Activated CD8-positive, alpha-beta T cell treated with anti-CD3 and anti-CD28 coated beads for 36 hours (primary cell): Measurements from ENCODE around the gene RAP1A. TPM values are rescaled to one million over a fixed set of nuclear protein-coding genes. Genes with fewer than 3 reads are reported as not detected.
A peak's percentile ranks its signal among the peaks of the same experiment; 100 is the strongest.
"Not testable (repeated sequence)": the region's sequence is repeated elsewhere in the genome, so short reads cannot be mapped to it uniquely, and the experiment has no call there.

Experiments
- ATAC-seq: fragments of 200-7000 bp; cut with Tn5 transposase; one replicate; pipeline ENCODE4 v1.10.0; 2021; ENCODE audit warnings: mild to moderate bottlenecking, moderate library complexity
- CTCF ChIA-PET: fragments of 350-600 bp; sonication (Branson Sonifier 250); formaldehyde crosslinking; loops from one replicate; lab custom pipeline; 2021; ENCODE audit warnings: antibody characterized with exemption; lab: Charles Lee
- POLR2A ChIA-PET: fragments of 350-600 bp; sonication (Branson Sonifier 250); formaldehyde crosslinking; loops from one replicate; lab custom pipeline; 2021; ENCODE audit warnings: antibody characterized with exemption; lab: Charles Lee
- DNase-seq: peaks from one replicate; pipeline ENCODE4 v3.0.0-alpha.2; 2020
- H3K27ac Mint-ChIP-seq: one replicate; pipeline ENCODE4 v1.8.0; 2021; ENCODE audit warnings: mild to moderate bottlenecking, mixed read lengths
- H3K27me3 Mint-ChIP-seq: one replicate; pipeline ENCODE4 v1.8.0; 2021; ENCODE audit warnings: mixed read lengths
- H3K36me3 Mint-ChIP-seq: one replicate; pipeline ENCODE4 v1.8.0; 2021; ENCODE audit warnings: low read depth, mixed read lengths
- H3K4me1 Mint-ChIP-seq: one replicate; pipeline ENCODE4 v1.8.0; 2021; ENCODE audit warnings: low read depth, mixed read lengths
- H3K4me3 Mint-ChIP-seq: one replicate; pipeline ENCODE4 v1.8.0; 2021; ENCODE audit warnings: mild to moderate bottlenecking, moderate library complexity, mixed read lengths
- H3K9me3 Mint-ChIP-seq: one replicate; pipeline ENCODE4 v1.8.0; 2021; ENCODE audit warnings: mixed read lengths
- CTCF ChIP-seq: fragments of 200-600 bp; IDR thresholded peaks from one replicate; pipeline ENCODE4 v1.8.0; 2022; ENCODE audit warnings: antibody characterized with exemption, mild to moderate bottlenecking
- intact Hi-C: fragments of 100-400 bp; cut with micrococcal nuclease; formaldehyde crosslinking; loops from one replicate; pipeline ENCODE4 v1.10.0; 2022
- total RNA-seq, 2 experiments: library from RNA; stranded (reverse); gene quantifications; one replicate each; pipeline ENCODE4 v1.2.3, GENCODE V29; 2021

RAP1A gene
- total RNA-seq, 2 experiments from 2014 or later: 197 to 198 TPM

DNA sequence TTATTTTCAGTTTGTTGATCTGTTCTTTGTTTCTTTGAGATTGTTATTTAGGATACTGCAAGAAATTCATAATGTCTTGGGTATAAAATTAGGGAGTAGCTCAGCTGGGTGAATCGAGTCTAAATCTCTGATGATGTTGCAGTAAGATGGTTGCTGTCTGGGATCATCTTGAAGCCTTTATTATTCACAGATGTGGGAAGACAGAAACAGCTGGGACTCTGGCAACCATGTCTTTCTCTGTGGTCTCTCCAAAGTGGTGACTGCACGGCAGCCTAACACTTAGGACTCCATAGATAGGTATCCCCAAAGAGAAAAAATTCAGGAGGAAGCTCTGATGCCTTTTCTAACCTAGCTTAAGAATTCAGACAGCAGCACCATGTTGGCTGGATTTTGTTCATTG, 52.7 kb downstream of the RAP1A start:
- intact Hi-C loops: no loop called here
- peaks cover 67% of the 10 kb centered on the region for H3K36me3 Mint-ChIP-seq
- peak overlapping the region; percentile 64 for H3K27ac Mint-ChIP-seq
- no peak overlapping the region for H3K4me3 Mint-ChIP-seq
- peaks cover 14% of the 10 kb centered on the region for H3K9me3 Mint-ChIP-seq
- ChIA-PET POLR2A (no interaction called here), CTCF (interaction anchor here (1.0 to 1.1 kb wide), 2 partner anchors 75 to 164 kb away, joined by 3 to 4 read pairs; no protein-coding TSS in a partner anchor)
- no peaks in the 10 kb centered on the region for H3K27me3 Mint-ChIP-seq
- peaks cover 69% of the 10 kb centered on the region for H3K4me1 Mint-ChIP-seq
- no peak for DNase-seq
- no peak for TF ChIP-seq CTCF
- no peak for ATAC-seq

DNA sequence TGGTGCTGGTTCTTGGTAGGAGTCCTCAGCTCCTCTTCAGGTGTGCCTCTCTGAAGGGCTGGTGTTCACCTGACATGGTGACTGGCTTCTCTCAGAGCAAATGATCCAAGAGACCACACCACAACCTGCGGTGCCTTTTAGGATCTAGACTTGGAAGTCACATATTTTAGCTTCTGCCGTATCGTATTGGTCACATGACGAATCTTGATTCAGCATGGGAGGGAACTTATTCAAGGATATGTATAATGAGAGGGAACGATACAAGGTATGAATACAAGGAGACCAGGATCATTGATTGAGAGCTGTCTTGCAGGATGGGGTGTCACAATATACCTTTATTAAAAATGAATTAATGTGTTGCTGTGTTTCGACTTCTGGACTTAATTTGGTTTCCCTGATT, 58.0 kb downstream of the RAP1A start:
- POLR2A ChIA-PET: no interaction called here
- peaks cover 89% of the 10 kb centered on the region for H3K36me3 Mint-ChIP-seq
- no peaks in the 10 kb centered on the region for H3K27me3 Mint-ChIP-seq

GRCh38 chr1:111679541-111679940, 60.0 kb downstream of the RAP1A start:
- H3K4me3 Mint-ChIP-seq: no peak overlapping the region
- H3K4me1 Mint-ChIP-seq: peaks cover 46% of the 10 kb centered on the region
- no peak overlapping the region for H3K27ac Mint-ChIP-seq
- TF ChIP-seq CTCF: no peak
- ChIA-PET CTCF (interaction anchor here (1.9 kb wide), 1 partner anchor 172 kb away, joined by 7 read pairs; no protein-coding TSS in a partner anchor), POLR2A (interaction anchor here (1.1 to 1.2 kb wide), 2 partner anchors 31 to 171 kb away, joined by 3 to 4 read pairs; no protein-coding TSS in a partner anchor)
- H3K9me3 Mint-ChIP-seq: peaks cover 45% of the 10 kb centered on the region
- H3K27me3 Mint-ChIP-seq: no peaks in the 10 kb centered on the region
- no peak for DNase-seq
- ATAC-seq: no peak
- intact Hi-C loops: no loop called here
- H3K36me3 Mint-ChIP-seq: peaks cover 90% of the 10 kb centered on the region

More for the DNA sequence above, 58.0 kb downstream of the RAP1A start:
- H3K27ac Mint-ChIP-seq: no peak overlapping the region
- H3K4me1 Mint-ChIP-seq: peaks cover 50% of the 10 kb centered on the region
- TF ChIP-seq CTCF: no peak
- H3K4me3 Mint-ChIP-seq: no peak overlapping the region
- intact Hi-C loops: no loop called here
- CTCF ChIA-PET: interaction anchor here (1.0 kb wide), 2 partner anchors 69 to 170 kb away, joined by 4 read pairs; no protein-coding TSS in a partner anchor
- peaks cover 32% of the 10 kb centered on the region for H3K9me3 Mint-ChIP-seq
- DNase-seq (no peak), ATAC-seq (no peak)

- ATAC-seq, H3K27me3 Mint-ChIP-seq, H3K27ac Mint-ChIP-seq, H3K4me3 Mint-ChIP-seq, intact Hi-C loops, DNase-seq: not testable (repeated sequence)
- Mint-ChIP-seq H3K4me1 (peaks cover 44% of the 10 kb centered on the region), H3K36me3 (peaks cover 90% of the 10 kb centered on the region), H3K9me3 (peaks cover 49% of the 10 kb centered on the region)
- CTCF ChIA-PET: interaction anchor here (1.0 to 1.9 kb wide), 2 partner anchors 161 to 173 kb away, joined by 3 to 7 read pairs; no protein-coding TSS in a partner anchor
- POLR2A ChIA-PET: interaction anchor here (1.2 kb wide), 1 partner anchor 32 kb away, joined by 3 read pairs; no protein-coding TSS in a partner anchor
These were observed 60.7 kb downstream of the RAP1A start for GRCh38 chr1:111680212-111680800.

GRCh38 chr1:111685293-111686153, 65.9 kb downstream of the RAP1A start:
- intact Hi-C loops, H3K4me3 Mint-ChIP-seq, DNase-seq, POLR2A ChIA-PET, CTCF ChIA-PET, ATAC-seq, H3K27me3 Mint-ChIP-seq, H3K27ac Mint-ChIP-seq: not testable (repeated sequence)
- H3K36me3 Mint-ChIP-seq: peaks cover 63% of the 10 kb centered on the region
- H3K9me3 Mint-ChIP-seq: peaks cover 38% of the 10 kb centered on the region
- peaks cover 40% of the 10 kb centered on the region for H3K4me1 Mint-ChIP-seq
